ENCODE measurements around the gene CNTNAP1.
A peak's percentile ranks its signal among the peaks of the same experiment; 100 is the strongest.

CNTNAP1 gene

GRCh38 chr17:42685831-42686230 is 3.5 kb downstream of the CNTNAP1 start:
- no peak for DNase-seq (ENCODE audit: low read depth in 2 of 2)

- DNase-seq (ENCODE audit: low read depth in 2 of 2), result no peak
Measured at GRCh38 chr17:42686520-42687128, 4.3 kb downstream of the CNTNAP1 start.

- DNase-seq (ENCODE audit: low read depth in 2 of 2), result no peak
Measured at GRCh38 chr17:42687707-42688320, 5.5 kb downstream of the CNTNAP1 start.

GRCh38 chr17:42690596-42690995 is 8.3 kb downstream of the CNTNAP1 start:
- no peak for DNase-seq (ENCODE audit: low read depth in 2 of 2)

- no peak for DNase-seq (ENCODE audit: low read depth in 2 of 2)
Measured at GRCh38 chr17:42691021-42691545, 8.8 kb downstream of the CNTNAP1 start.

- no peak for DNase-seq (ENCODE audit: low read depth in 2 of 2)
Measured at GRCh38 chr17:42692489-42692888, 10.2 kb downstream of the CNTNAP1 start.

- no peak for DNase-seq (ENCODE audit: low read depth in 2 of 2)
Measured at GRCh38 chr17:42694524-42694923, 12.2 kb downstream of the CNTNAP1 start.

- DNase-seq (ENCODE audit: low read depth in 2 of 2), result no peak
Measured at GRCh38 chr17:42695500-42695899, 13.2 kb downstream of the CNTNAP1 start.

- DNase-seq (ENCODE audit: low read depth in 2 of 2), result no peak
Measured at GRCh38 chr17:42697108-42697811, 14.9 kb downstream of the CNTNAP1 start.

GRCh38 chr17:42698736-42699414 is 16.5 kb downstream of the CNTNAP1 start:
- DNase-seq (ENCODE audit: low read depth in 2 of 2), result no peak

GRCh38 chr17:42699415-42699740 is 17.0 kb downstream of the CNTNAP1 start:
- no peak for DNase-seq (ENCODE audit: low read depth in 2 of 2)

GRCh38 chr17:42700586-42701289 is 18.4 kb downstream of the CNTNAP1 start:
- DNase-seq (ENCODE audit: low read depth in 2 of 2), result no peak

- DNase-seq (ENCODE audit: low read depth in 2 of 2), result no peak
Measured at GRCh38 chr17:42702446-42702845, 20.1 kb downstream of the CNTNAP1 start.

- DNase-seq (ENCODE audit: low read depth in 2 of 2), result no peak
Measured at GRCh38 chr17:42704490-42704836, 22.1 kb downstream of the CNTNAP1 start.

GRCh38 chr17:42704837-42705494 is 22.6 kb downstream of the CNTNAP1 start:
- peak; percentile 15 to 36 for DNase-seq (ENCODE audit: low read depth in 2 of 2)

GRCh38 chr17:42706732-42707131 is 24.4 kb downstream of the CNTNAP1 start:
- peak; percentile 27 to 58 for DNase-seq (ENCODE audit: low read depth in 2 of 2)

GRCh38 chr17:42708588-42708987 is 26.3 kb downstream of the CNTNAP1 start:
- DNase-seq (ENCODE audit: low read depth in 2 of 2), result no peak

GRCh38 chr17:42709561-42709960 is 27.2 kb downstream of the CNTNAP1 start:
- no peak for DNase-seq (ENCODE audit: low read depth in 2 of 2)

- DNase-seq (ENCODE audit: low read depth in 2 of 2), result no peak
Measured at GRCh38 chr17:42720996-42721583, 38.8 kb downstream of the CNTNAP1 start.

GRCh38 chr17:42723636-42724035 is 41.3 kb downstream of the CNTNAP1 start:
- no peak for DNase-seq (ENCODE audit: low read depth in 2 of 2)

GRCh38 chr17:42725143-42725542 is 42.8 kb downstream of the CNTNAP1 start:
- DNase-seq (ENCODE audit: low read depth in 2 of 2), result no peak

Measured in stimulated activated CD4-positive, alpha-beta T cell treated with anti-CD3 and anti-CD28 coated beads, Interleukin-4, amount 100 ng/mL, for 48 hours (primary cell).